ENCODE results near the gene ABCG4. TPM values are rescaled to one million over a fixed set of nuclear protein-coding genes. Genes with fewer than 3 reads are reported as not detected.

The ABCG4 gene
- total and polyA plus RNA-seq, 2 donors from 2014 or later, result 0.25 to 0.52 TPM

- TF ChIP-seq, protein P1, sequence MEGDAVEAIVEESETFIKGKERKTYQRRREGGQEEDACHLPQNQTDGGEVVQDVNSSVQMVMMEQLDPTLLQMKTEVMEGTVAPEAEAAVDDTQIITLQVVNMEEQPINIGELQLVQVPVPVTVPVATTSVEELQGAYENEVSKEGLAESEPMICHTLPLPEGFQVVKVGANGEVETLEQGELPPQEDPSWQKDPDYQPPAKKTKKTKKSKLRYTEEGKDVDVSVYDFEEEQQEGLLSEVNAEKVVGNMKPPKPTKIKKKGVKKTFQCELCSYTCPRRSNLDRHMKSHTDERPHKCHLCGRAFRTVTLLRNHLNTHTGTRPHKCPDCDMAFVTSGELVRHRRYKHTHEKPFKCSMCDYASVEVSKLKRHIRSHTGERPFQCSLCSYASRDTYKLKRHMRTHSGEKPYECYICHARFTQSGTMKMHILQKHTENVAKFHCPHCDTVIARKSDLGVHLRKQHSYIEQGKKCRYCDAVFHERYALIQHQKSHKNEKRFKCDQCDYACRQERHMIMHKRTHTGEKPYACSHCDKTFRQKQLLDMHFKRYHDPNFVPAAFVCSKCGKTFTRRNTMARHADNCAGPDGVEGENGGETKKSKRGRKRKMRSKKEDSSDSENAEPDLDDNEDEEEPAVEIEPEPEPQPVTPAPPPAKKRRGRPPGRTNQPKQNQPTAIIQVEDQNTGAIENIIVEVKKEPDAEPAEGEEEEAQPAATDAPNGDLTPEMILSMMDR (IDR thresholded peaks at IDR 0.05; ENCODE audit: borderline replicate concordance, extremely low read depth, insufficient read depth), result no peak
- Histone ChIP-seq H3K36me3 (ENCODE audit: control insufficient read depth in 2 of 3, insufficient read depth in 3 of 3, low read length in 3 of 3) (peaks cover 0 to 6% (median 0%) of the 10 kb centered on the region in 3 donors), H3K27me3 (ENCODE audit: control insufficient read depth, insufficient read depth, low read length) (no peaks in the 10 kb centered on the region), H3K4me1 (ENCODE audit: control insufficient read depth in 2 of 3, insufficient read depth in 2 of 3, low read depth in 1 of 3, low read length in 3 of 3) (no peaks in the 10 kb centered on the region), H3K9ac (ENCODE audit: low read length in 3 of 3) (no peak overlapping the region), H3K9me3 (ENCODE audit: control insufficient read depth in 2 of 3, insufficient read depth in 1 of 3, low read length in 3 of 3) (no peaks in the 10 kb centered on the region), H3K4me3 (ENCODE audit: low read length in 3 of 3) (no peak overlapping the region), H3K27ac (ENCODE audit: low read depth in 2 of 2, low read length in 2 of 2) (no peak overlapping the region)
- intact Hi-C loops (cut with DNase I), result no loop called here
- DNase-seq, result no peak
- FAIRE-seq, result no peak
These were observed 30.5 kb downstream of the ABCG4 start for GRCh38 chr11:119179342-119179741.

GRCh38 chr11:119179983-119180382 is 31.1 kb downstream of the ABCG4 start:
- intact Hi-C loops (cut with DNase I), result no loop called here
- no peaks in the 10 kb centered on the region for H3K9me3 ChIP-seq (ENCODE audit: control insufficient read depth in 2 of 3, insufficient read depth in 1 of 3, low read length in 3 of 3)
- no peak overlapping the region for H3K9ac ChIP-seq (ENCODE audit: low read length in 3 of 3)
- H3K4me3 ChIP-seq (ENCODE audit: low read length in 3 of 3), result no peak overlapping the region
- peaks cover 0 to 6% (median 0%) of the 10 kb centered on the region in 3 donors for H3K36me3 ChIP-seq (ENCODE audit: control insufficient read depth in 2 of 3, insufficient read depth in 3 of 3, low read length in 3 of 3)
- no peaks in the 10 kb centered on the region for H3K27me3 ChIP-seq (ENCODE audit: control insufficient read depth, insufficient read depth, low read length)
- no peaks in the 10 kb centered on the region for H3K4me1 ChIP-seq (ENCODE audit: control insufficient read depth in 2 of 3, insufficient read depth in 2 of 3, low read depth in 1 of 3, low read length in 3 of 3)
- no peak for DNase-seq
- no peak for FAIRE-seq
- TF ChIP-seq, protein P1 (IDR thresholded peaks at IDR 0.05; ENCODE audit: borderline replicate concordance, extremely low read depth, insufficient read depth), result no peak
- H3K27ac ChIP-seq (ENCODE audit: low read depth in 2 of 2, low read length in 2 of 2), result no peak overlapping the region

DNA sequence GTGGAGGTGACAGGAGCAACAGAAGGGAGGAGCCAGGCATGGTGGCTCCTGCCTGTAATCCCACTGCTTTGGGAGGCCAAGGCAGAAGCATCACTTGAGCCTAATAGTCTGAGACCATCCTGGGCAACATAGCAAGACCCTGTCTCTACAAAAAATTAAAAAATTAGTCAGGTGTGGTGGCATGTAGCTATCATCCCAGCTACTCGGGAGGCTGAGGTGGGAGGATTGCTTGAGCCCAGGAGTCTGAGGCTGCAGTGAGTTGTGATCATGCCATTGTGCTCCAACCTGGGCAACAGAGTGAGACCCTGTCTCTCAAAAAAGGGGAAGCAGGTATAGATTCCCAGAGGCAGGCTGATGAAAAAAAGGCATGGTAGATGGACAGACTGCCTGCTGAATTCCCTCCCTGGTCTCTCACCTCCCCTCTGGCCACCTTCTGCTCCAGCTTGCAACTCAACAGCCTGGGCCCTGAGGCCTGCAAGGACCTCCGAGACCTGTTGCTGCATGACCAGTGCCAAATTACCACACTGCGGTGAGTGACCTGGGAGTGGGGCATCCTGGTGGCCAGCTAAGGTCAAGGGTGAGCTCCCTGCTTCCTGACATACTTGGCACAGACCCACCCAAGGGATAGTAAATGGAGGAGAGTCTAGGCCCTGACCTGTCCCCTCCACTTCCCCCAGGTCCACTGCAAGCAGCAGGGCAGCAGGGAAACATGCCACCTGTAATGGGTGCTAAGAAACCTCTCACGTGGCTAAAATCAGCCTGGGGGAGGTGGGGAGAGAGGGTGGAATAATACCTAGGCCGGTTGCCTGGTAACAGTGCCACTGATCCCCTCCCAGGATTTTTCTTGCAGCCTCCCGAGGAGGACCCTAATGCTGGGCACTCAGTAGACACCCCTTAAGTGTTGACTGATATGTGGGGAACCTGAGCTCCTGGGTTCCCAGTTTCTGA is 32.2 kb downstream of the ABCG4 start:
- DNase-seq, result no peak
- H3K9ac ChIP-seq (ENCODE audit: low read length in 3 of 3), result no peak overlapping the region
- no peak for FAIRE-seq
- intact Hi-C loops (cut with DNase I), result no loop called here
- H3K27ac ChIP-seq (ENCODE audit: low read depth in 2 of 2, low read length in 2 of 2), result no peak overlapping the region
- no peaks in the 10 kb centered on the region for H3K9me3 ChIP-seq (ENCODE audit: control insufficient read depth in 2 of 3, insufficient read depth in 1 of 3, low read length in 3 of 3)
- H3K27me3 ChIP-seq (ENCODE audit: control insufficient read depth, insufficient read depth, low read length), result no peaks in the 10 kb centered on the region
- H3K4me3 ChIP-seq (ENCODE audit: low read length in 3 of 3), result no peak overlapping the region
- TF ChIP-seq, protein P1 (IDR thresholded peaks at IDR 0.05; ENCODE audit: borderline replicate concordance, extremely low read depth, insufficient read depth), result no peak
- H3K36me3 ChIP-seq (ENCODE audit: control insufficient read depth in 2 of 3, insufficient read depth in 3 of 3, low read length in 3 of 3), result peaks cover 0 to 6% (median 0%) of the 10 kb centered on the region in 3 donors
- peaks cover 0 to 3% (median 0%) of the 10 kb centered on the region in 3 donors for H3K4me1 ChIP-seq (ENCODE audit: control insufficient read depth in 2 of 3, insufficient read depth in 2 of 3, low read depth in 1 of 3, low read length in 3 of 3)
